ENCODE data around the gene USP47. TPM values are rescaled to one million over a fixed set of nuclear protein-coding genes. Genes with fewer than 3 reads are reported as not detected.

The USP47 gene
- polyA plus RNA-seq, 1 experiment: 35.0 TPM

DNA sequence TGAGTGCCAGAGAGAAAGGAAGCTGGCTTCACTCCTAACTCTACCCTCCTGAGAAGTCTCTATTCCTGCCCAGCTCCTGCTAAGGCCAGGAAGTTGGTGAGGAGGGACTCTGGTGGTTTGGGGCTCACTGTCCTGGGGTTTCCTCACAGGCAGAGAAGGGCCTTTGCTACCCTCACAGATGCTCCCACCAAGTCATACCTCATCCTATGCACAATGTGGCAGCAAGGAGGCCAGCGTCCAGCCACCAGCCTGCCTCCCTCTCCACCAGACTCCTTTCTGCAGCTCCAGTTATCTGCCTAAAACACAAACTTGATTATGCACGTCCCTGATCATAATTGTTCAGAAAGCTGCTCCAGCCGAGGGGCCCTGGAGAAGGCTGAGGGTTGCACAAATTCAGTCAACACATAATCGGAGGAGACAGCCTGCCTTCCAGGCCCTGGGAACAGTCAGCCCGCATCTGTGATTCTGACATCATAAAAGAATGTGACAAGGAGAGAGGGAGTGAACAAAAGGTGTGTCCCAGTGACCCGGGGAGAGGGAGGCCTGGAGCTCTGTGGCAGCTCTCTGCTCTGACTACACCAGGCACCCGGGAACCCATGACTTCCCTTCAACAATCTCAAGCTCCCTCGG lies 137.8 kb downstream of the USP47 start:
- peak overlapping the region; percentile 75 for H3K27ac ChIP-seq (ENCODE audit: low read depth, low read length)
- no peak overlapping the region for H3K4me3 ChIP-seq (ENCODE audit: low read depth, low read length)
- no peaks in the 10 kb centered on the region for H3K27me3 ChIP-seq (ENCODE audit: control insufficient read depth, insufficient read depth, low read length)
- POLR2A ChIA-PET: interaction anchor here (0.7 to 1.2 kb wide), 2 partner anchors 18 to 37 kb away, joined by 3 read pairs; no protein-coding TSS in a partner anchor
- CTCF ChIA-PET: interaction anchor here (1.1 to 2.2 kb wide), 2 partner anchors 9 to 302 kb away, joined by 5 to 9 read pairs; no protein-coding TSS in a partner anchor
- peaks cover 7% of the 10 kb centered on the region for H3K9me3 ChIP-seq (ENCODE audit: control insufficient read depth, insufficient read depth, low read length)
- TF ChIP-seq, protein P1, sequence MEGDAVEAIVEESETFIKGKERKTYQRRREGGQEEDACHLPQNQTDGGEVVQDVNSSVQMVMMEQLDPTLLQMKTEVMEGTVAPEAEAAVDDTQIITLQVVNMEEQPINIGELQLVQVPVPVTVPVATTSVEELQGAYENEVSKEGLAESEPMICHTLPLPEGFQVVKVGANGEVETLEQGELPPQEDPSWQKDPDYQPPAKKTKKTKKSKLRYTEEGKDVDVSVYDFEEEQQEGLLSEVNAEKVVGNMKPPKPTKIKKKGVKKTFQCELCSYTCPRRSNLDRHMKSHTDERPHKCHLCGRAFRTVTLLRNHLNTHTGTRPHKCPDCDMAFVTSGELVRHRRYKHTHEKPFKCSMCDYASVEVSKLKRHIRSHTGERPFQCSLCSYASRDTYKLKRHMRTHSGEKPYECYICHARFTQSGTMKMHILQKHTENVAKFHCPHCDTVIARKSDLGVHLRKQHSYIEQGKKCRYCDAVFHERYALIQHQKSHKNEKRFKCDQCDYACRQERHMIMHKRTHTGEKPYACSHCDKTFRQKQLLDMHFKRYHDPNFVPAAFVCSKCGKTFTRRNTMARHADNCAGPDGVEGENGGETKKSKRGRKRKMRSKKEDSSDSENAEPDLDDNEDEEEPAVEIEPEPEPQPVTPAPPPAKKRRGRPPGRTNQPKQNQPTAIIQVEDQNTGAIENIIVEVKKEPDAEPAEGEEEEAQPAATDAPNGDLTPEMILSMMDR (IDR thresholded peaks at IDR 0.05; ENCODE audit: low read depth, low read length): no peak
- no peak for DNase-seq (ENCODE audit: low read depth, low spot score)

- DNase-seq (ENCODE audit: low read depth, low spot score): no peak
- Histone ChIP-seq H3K4me3 (ENCODE audit: low read depth, low read length) (no peak overlapping the region), H3K27me3 (ENCODE audit: control insufficient read depth, insufficient read depth, low read length) (no peaks in the 10 kb centered on the region), H3K27ac (ENCODE audit: low read depth, low read length) (peak overlapping the region; percentile 75), H3K9me3 (ENCODE audit: control insufficient read depth, insufficient read depth, low read length) (peaks cover 7% of the 10 kb centered on the region)
- CTCF ChIA-PET: interaction anchor here (2.2 kb wide), 1 partner anchor 8 kb away, joined by 9 read pairs; no protein-coding TSS in a partner anchor
- POLR2A ChIA-PET: no interaction called here
- TF ChIP-seq, protein P1 (IDR thresholded peaks at IDR 0.05; ENCODE audit: low read depth, low read length): no peak
Observed at GRCh38 chr11:11980200-11980599, 138.4 kb downstream of the USP47 start.

DNA sequence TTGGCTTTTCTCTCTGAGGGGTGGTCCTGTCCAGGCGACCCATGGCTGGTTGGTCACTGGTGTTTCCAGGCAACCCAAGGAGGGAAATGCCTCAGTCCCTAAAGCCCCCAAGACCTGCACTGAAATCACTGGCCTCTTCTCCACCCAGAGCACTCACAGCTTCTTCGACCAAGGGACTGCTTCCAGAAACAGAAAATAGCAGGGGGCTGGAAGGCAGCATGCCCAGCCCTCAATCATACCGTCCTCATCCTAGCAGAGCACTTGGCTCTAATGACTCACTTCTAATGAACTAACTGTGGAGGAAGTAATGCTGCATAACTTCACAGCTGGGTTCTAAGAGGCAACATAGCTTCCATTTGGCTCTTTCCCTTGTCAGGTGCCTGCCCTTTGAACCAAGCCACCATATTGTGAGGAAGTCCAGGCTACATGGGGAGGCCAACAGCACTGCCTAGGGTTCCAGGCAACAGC lies 139.1 kb downstream of the USP47 start:
- no peak for DNase-seq (ENCODE audit: low read depth, low spot score)
- no peaks in the 10 kb centered on the region for H3K27me3 ChIP-seq (ENCODE audit: control insufficient read depth, insufficient read depth, low read length)
- TF ChIP-seq, protein P1 (IDR thresholded peaks at IDR 0.05; ENCODE audit: low read depth, low read length): no peak
- ChIA-PET POLR2A (no interaction called here), CTCF (no interaction called here)
- H3K4me3 ChIP-seq (ENCODE audit: low read depth, low read length): no peak overlapping the region
- H3K9me3 ChIP-seq (ENCODE audit: control insufficient read depth, insufficient read depth, low read length): peaks cover 7% of the 10 kb centered on the region
- H3K27ac ChIP-seq (ENCODE audit: low read depth, low read length): peak overlapping the region; percentile 21

DNA sequence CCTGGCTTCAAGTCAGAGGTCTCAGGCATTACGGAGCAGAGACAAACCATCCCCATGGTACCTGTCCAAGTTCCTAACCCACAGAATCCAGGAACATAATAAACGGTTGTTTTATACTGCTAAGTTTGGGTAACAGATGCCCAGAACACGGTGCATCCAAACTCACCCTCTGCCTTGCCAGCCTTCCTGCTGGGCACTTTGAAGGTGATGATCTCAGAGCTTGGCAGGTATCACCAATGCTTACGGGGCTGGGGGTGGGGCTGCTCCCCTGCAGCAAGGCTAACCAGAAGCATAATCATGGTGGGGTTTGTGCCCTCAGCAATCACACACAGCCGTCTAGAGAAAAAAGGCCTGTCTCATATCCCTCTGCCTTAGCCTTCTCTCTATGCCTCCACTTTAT lies 139.6 kb downstream of the USP47 start:
- POLR2A ChIA-PET: no interaction called here
- TF ChIP-seq, protein P1 (IDR thresholded peaks at IDR 0.05; ENCODE audit: low read depth, low read length): no peak
- Histone ChIP-seq H3K4me3 (ENCODE audit: low read depth, low read length) (no peak overlapping the region), H3K27me3 (ENCODE audit: control insufficient read depth, insufficient read depth, low read length) (no peaks in the 10 kb centered on the region), H3K9me3 (ENCODE audit: control insufficient read depth, insufficient read depth, low read length) (peaks cover 7% of the 10 kb centered on the region), H3K27ac (ENCODE audit: low read depth, low read length) (no peak overlapping the region)
- CTCF ChIA-PET: no interaction called here
- no peak for DNase-seq (ENCODE audit: low read depth, low spot score)

DNA sequence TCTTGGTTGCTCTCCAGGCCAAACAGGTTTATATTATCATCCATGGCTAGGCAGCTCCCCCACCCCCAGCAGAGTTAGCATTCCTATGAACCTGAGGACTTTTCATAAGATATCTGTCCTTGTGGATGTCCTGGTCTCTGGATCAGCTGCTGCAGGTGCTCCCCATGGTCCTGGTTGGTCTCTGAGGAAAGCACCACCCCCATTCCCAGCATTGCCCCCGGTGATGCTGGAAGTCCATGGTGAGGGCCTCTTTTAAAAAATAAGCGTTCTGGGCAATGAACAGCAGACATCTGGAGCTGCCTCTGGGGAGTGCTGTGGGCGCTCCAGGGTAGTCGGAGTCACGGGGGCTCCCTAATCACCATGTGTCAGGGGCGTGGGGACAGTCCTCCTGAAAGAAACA lies 140.1 kb downstream of the USP47 start:
- no peak overlapping the region for H3K27ac ChIP-seq (ENCODE audit: low read depth, low read length)
- H3K9me3 ChIP-seq (ENCODE audit: control insufficient read depth, insufficient read depth, low read length): peaks cover 7% of the 10 kb centered on the region
- no peak overlapping the region for H3K4me3 ChIP-seq (ENCODE audit: low read depth, low read length)
- ChIA-PET POLR2A (no interaction called here), CTCF (interaction anchor here (0.8 kb wide), 1 partner anchor 62 kb away, joined by 3 read pairs; no protein-coding TSS in a partner anchor)
- no peak for DNase-seq (ENCODE audit: low read depth, low spot score)
- TF ChIP-seq, protein P1 (IDR thresholded peaks at IDR 0.05; ENCODE audit: low read depth, low read length): no peak
- no peaks in the 10 kb centered on the region for H3K27me3 ChIP-seq (ENCODE audit: control insufficient read depth, insufficient read depth, low read length)

Measured in AG04450 (cell line).